HUES64 (cell line): ENCODE measurements around the gene CDH4.
"Not testable (repeated sequence)": the region's sequence is repeated elsewhere in the genome, so short reads cannot be mapped to it uniquely, and the experiment has no call there.

Experiments
- H3K27ac ChIP-seq: 2 replicates; pipeline ENCODE4 v1.7.0; 2013; ENCODE audit warnings: low read depth, low read length, inconsistent platforms
- H3K27me3 ChIP-seq: 2 replicates; pipeline ENCODE4 v1.6.1; 2013; ENCODE audit warnings: mild to moderate bottlenecking, low read length; ENCODE audit not compliant: insufficient read depth
- H3K36me3 ChIP-seq: 2 replicates; pipeline ENCODE4 v1.6.1; 2013; ENCODE audit warnings: mild to moderate bottlenecking, low read length; ENCODE audit not compliant: insufficient read depth
- H3K4me1 ChIP-seq: 2 replicates; pipeline ENCODE4 v1.6.1; 2013; ENCODE audit warnings: mild to moderate bottlenecking, low read length, moderate library complexity; ENCODE audit not compliant: insufficient read depth
- H3K4me3 ChIP-seq: 2 replicates; pipeline ENCODE4 v1.5.1; 2013; ENCODE audit warnings: mild to moderate bottlenecking, low read length, moderate library complexity
- H3K9ac ChIP-seq: 2 replicates; pipeline ENCODE4 v1.6.1; 2013; ENCODE audit warnings: mild to moderate bottlenecking, low read depth, low read length
- H3K9me3 ChIP-seq: 2 replicates; pipeline ENCODE4 v1.6.1; 2013; ENCODE audit warnings: low read depth, low read length; ENCODE audit not compliant: insufficient read depth
- WGBS: fragments of 150-250, 120-280 bp; methylation state at CpG from one replicate; pipeline ENCODE4 v1.1.7; 2013; ENCODE audit warnings: missing lambda C conversion rate; 5-methylcytosine and 5-hydroxymethylcytosine counted together

Gene CDH4

GRCh38 chr20:61476956-61477355 lies 224.9 kb downstream of the CDH4 start:
- no peak overlapping the region for H3K27ac ChIP-seq
- WGBS: 88% methylated on average over 12 of the region's 12 CpGs
- no peak overlapping the region for H3K4me3 ChIP-seq
- no peak overlapping the region for H3K9ac ChIP-seq
- H3K9me3 ChIP-seq: no peaks in the 10 kb centered on the region
- peaks cover 6% of the 10 kb centered on the region; the same call in 1 of the 2 replicates for H3K4me1 ChIP-seq
- no peaks in the 10 kb centered on the region for H3K27me3 ChIP-seq
- H3K36me3 ChIP-seq: no peaks in the 10 kb centered on the region

DNA sequence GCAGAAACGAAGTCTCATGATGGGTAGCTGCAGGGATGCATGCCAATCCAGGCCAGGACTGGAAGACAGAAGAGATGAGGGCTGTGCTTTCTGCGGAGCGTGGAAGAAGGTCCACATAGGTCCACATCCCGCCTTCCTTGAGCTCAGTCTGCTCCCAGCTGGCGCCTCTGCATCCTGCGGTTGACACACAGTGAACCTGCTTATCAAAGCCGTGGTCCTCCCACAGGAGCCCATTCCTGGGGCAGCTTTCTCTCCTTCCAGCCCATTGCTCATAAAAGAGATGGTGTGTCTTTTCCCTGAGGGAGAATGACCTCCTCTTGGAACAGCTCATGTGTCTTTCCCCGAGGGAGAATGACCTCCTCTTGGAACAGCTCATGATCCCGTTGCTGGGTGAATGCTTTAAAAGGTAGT lies 225.4 kb downstream of the CDH4 start:
- 88% methylated on average over 9 of the region's 9 CpGs for WGBS
- no peaks in the 10 kb centered on the region for H3K36me3 ChIP-seq
- no peaks in the 10 kb centered on the region for H3K27me3 ChIP-seq
- no peak overlapping the region for H3K27ac ChIP-seq
- peaks cover 6% of the 10 kb centered on the region; the same call in 1 of the 2 replicates for H3K4me1 ChIP-seq
- no peaks in the 10 kb centered on the region for H3K9me3 ChIP-seq
- H3K9ac ChIP-seq: no peak overlapping the region
- no peak overlapping the region for H3K4me3 ChIP-seq

GRCh38 chr20:61478094-61478493 lies 226.0 kb downstream of the CDH4 start:
- WGBS: 93% methylated on average over 9 of the region's 9 CpGs
- H3K4me1 ChIP-seq: peaks cover 4% of the 10 kb centered on the region; the same call in 1 of the 2 replicates
- no peaks in the 10 kb centered on the region for H3K36me3 ChIP-seq
- H3K9ac ChIP-seq: no peak overlapping the region
- no peak overlapping the region for H3K4me3 ChIP-seq
- no peaks in the 10 kb centered on the region for H3K27me3 ChIP-seq
- H3K9me3 ChIP-seq: no peaks in the 10 kb centered on the region
- H3K27ac ChIP-seq: no peak overlapping the region

DNA sequence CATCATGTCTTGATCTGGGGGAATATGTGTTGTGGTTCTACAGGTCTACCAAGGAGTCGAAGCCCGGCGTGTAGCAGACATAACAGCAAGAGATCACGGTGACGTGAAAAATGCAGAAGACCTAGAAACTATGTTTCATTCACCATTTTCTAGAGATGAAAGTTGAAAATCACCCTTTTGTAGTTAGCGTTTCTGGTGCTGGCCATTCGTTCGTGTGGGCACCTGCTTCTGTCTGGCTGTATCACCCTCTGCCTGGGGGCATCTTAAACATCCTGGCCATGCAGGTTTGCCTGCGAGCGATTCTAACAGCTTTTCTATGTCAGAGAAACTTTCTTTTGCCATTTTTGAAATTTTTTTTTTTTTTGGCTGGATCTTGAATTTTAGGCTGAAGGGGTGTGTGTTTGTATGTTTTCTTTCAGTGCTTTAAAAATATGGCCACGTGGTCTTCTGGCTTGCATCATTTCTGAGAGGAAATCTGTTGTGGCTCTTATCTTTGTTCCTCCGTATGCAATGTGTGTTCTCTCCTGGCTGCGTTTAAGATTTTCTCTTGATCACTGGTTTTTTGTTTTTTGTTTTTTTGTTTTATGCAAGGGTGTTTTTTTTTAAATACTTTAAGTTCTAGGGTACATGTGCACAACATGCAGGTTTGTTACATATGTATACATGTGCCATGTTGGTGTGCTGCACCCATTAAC lies 226.7 kb downstream of the CDH4 start:
- H3K27me3 ChIP-seq: no peaks in the 10 kb centered on the region
- H3K36me3 ChIP-seq: no peaks in the 10 kb centered on the region
- H3K9me3 ChIP-seq: no peaks in the 10 kb centered on the region
- H3K4me1 ChIP-seq: peaks cover 3% of the 10 kb centered on the region; the same call in 1 of the 2 replicates
- no peak overlapping the region for H3K4me3 ChIP-seq
- 95% methylated on average over 13 of the region's 13 CpGs for WGBS
- H3K9ac ChIP-seq: no peak overlapping the region
- H3K27ac ChIP-seq: no peak overlapping the region

- not testable (repeated sequence) for H3K27ac ChIP-seq, H3K36me3 ChIP-seq, H3K9ac ChIP-seq, H3K9me3 ChIP-seq, H3K4me1 ChIP-seq, H3K4me3 ChIP-seq, H3K27me3 ChIP-seq
- 94% methylated on average over 4 of the region's 4 CpGs for WGBS
These were observed 227.4 kb downstream of the CDH4 start for GRCh38 chr20:61479433-61479832.

GRCh38 chr20:61480158-61480825 lies 228.2 kb downstream of the CDH4 start:
- H3K27me3 ChIP-seq: no peaks in the 10 kb centered on the region
- no peak overlapping the region for H3K9ac ChIP-seq
- peaks cover 3% of the 10 kb centered on the region; the same call in 1 of the 2 replicates for H3K4me1 ChIP-seq
- no peak overlapping the region for H3K27ac ChIP-seq
- H3K4me3 ChIP-seq: no peak overlapping the region
- H3K9me3 ChIP-seq: no peaks in the 10 kb centered on the region
- no peaks in the 10 kb centered on the region for H3K36me3 ChIP-seq
- WGBS: 92% methylated on average over 16 of the region's 16 CpGs

- no peak overlapping the region for H3K9ac ChIP-seq
- H3K4me3 ChIP-seq: no peak overlapping the region
- H3K36me3 ChIP-seq: no peaks in the 10 kb centered on the region
- no peak overlapping the region for H3K27ac ChIP-seq
- 94% methylated on average over 18 of the region's 18 CpGs for WGBS
- H3K27me3 ChIP-seq: no peaks in the 10 kb centered on the region
- peaks cover 3% of the 10 kb centered on the region; the same call in 1 of the 2 replicates for H3K4me1 ChIP-seq
- no peaks in the 10 kb centered on the region for H3K9me3 ChIP-seq
These were observed 230.2 kb downstream of the CDH4 start for GRCh38 chr20:61482056-61482887.

- H3K27ac ChIP-seq: no peak overlapping the region
- no peaks in the 10 kb centered on the region for H3K9me3 ChIP-seq
- H3K27me3 ChIP-seq: no peaks in the 10 kb centered on the region
- H3K9ac ChIP-seq: no peak overlapping the region
- 92% methylated on average over 3 of the region's 3 CpGs for WGBS
- H3K4me1 ChIP-seq: peaks cover 4% of the 10 kb centered on the region; the same call in 1 of the 2 replicates
- no peak overlapping the region for H3K4me3 ChIP-seq
- no peaks in the 10 kb centered on the region for H3K36me3 ChIP-seq
These were observed 230.8 kb downstream of the CDH4 start for GRCh38 chr20:61482901-61483300.

- 90% methylated on average over 13 of the region's 16 CpGs for WGBS
- Histone ChIP-seq H3K4me1 (peaks cover 4% of the 10 kb centered on the region; the same call in 1 of the 2 replicates), H3K4me3 (no peak overlapping the region), H3K27me3 (no peaks in the 10 kb centered on the region), H3K27ac (no peak overlapping the region), H3K9ac (no peak overlapping the region), H3K9me3 (no peaks in the 10 kb centered on the region), H3K36me3 (no peaks in the 10 kb centered on the region)
These were observed 231.4 kb downstream of the CDH4 start for GRCh38 chr20:61483336-61484067.

DNA sequence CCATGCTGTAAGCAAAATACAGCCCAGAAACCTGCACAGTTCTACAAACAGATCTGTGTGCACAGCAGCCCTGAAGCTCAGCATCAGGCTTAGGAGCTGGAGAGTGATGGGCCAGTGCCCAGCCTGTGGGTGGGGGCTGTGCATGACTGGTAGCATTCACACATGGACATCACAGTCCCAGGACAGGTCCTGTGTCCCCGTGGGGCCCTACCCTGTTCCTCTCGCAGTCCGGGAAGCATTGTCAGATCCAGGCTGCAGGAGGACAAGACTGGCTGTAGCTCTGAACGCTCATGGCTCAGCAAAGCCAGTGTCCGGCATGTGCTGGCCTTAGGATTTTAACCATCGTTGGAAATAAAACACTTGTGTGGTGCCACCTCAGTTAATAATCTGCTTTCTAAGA lies 234.1 kb downstream of the CDH4 start:
- no peaks in the 10 kb centered on the region for H3K27me3 ChIP-seq
- H3K4me1 ChIP-seq: peaks cover 4% of the 10 kb centered on the region; the same call in 1 of the 2 replicates
- H3K9me3 ChIP-seq: no peaks in the 10 kb centered on the region
- H3K36me3 ChIP-seq: no peaks in the 10 kb centered on the region
- 93% methylated on average over 6 of the region's 6 CpGs for WGBS
- H3K4me3 ChIP-seq: no peak overlapping the region
- no peak overlapping the region for H3K9ac ChIP-seq
- no peak overlapping the region for H3K27ac ChIP-seq
